NCI-H460 (cell line): ENCODE measurements around the gene TPD52L2. TPM values are rescaled to one million over a fixed set of nuclear protein-coding genes. Genes with fewer than 3 reads are reported as not detected.
A peak's percentile ranks its signal among the peaks of the same experiment; 100 is the strongest.
"Not testable (repeated sequence)": the region's sequence is repeated elsewhere in the genome, so short reads cannot be mapped to it uniquely, and the experiment has no call there.

Source experiments
- DNase-seq: peaks from one replicate; pipeline ENCODE4 v3.0.0-alpha.2; 2016; ENCODE audit warnings: low read depth; ENCODE audit errors: extremely low read depth
- total RNA-seq: library from RNA; depleted of rRNA; stranded (reverse); fragments of >200 nt; shearing (Covaris generic); gene quantifications from 2 replicates; pipeline ENCODE4 v1.2.3, GENCODE V29; 2014

TPD52L2 gene
- total RNA-seq, 1 experiment from 2014 or later, result 103 TPM

GRCh38 chr20:63854766-63855362, 10.2 kb upstream of the TPD52L2 start:
- no peak for DNase-seq

- DNase-seq, result no peak
Observed at GRCh38 chr20:63855363-63856097, 9.5 kb upstream of the TPD52L2 start.

GRCh38 chr20:63856098-63856511, 9.0 kb upstream of the TPD52L2 start:
- no peak for DNase-seq

DNA sequence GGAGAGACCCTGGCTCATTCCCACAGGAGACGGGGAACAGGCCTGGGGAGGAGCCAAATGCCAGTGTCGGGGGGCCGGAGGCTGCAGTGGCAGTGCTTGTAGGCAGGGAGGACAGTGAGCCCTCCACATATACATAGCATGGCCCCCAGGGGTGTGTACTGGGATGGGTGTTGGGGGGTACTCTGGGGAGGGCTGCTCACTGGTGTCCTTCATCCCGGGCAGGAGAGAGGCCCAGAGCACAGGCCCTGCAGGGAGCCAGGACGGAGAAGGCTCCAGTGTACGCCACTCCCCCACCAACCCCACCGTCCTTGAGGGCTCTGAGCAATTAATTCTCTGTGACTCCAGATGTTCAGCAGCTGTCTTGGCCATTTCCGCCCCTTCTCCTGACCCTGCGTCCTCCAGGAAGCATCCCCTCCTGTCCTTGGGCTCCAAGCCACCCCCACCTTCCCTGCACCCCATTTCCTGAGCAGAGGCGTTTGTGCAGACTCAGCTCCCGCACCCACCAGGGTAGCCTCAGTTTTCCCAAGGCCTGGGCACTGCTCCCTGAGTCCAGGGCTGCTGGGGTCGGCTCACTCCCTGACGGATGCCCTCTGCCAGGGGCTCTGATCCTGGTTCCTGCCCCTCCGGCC, 7.2 kb upstream of the TPD52L2 start:
- no peak for DNase-seq

DNA sequence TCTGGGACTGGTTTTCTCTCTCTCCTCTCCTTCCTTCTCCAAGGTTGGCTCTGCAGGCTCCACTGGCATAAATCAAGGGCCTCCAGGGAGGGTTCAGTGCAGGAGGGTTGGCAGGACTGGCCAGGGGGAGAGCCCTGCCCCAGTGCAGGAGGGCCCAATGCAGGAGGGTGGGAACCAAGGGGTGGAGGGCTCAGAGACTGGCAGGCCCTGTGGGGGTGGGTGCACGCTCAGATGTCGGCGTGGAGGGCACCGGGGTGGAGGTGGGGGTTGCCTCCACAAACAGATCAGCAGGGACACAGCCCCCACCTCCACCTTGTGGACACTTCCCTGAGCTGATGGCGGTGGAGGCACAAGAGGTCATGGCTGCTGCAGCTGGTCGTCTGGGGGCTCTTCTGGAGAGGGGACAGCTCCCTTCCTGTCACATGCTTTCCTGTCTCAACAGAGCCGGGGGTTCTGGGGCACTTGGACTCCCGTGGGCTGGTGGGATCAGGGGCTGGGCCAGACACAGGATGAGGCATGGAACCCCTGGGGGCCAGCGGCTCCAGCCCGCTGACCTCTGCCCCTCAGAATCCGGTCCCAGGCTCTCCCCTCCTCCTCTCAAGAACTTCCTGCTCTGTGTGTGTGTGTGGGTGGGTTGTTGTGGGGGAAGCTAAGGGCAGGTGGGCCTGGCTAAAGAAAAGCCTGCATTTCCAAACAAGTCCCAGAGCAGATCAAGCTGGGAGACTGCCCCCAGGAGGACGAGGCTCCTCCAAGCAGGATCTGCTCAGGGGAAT, 6.5 kb upstream of the TPD52L2 start:
- DNase-seq, result no peak

DNA sequence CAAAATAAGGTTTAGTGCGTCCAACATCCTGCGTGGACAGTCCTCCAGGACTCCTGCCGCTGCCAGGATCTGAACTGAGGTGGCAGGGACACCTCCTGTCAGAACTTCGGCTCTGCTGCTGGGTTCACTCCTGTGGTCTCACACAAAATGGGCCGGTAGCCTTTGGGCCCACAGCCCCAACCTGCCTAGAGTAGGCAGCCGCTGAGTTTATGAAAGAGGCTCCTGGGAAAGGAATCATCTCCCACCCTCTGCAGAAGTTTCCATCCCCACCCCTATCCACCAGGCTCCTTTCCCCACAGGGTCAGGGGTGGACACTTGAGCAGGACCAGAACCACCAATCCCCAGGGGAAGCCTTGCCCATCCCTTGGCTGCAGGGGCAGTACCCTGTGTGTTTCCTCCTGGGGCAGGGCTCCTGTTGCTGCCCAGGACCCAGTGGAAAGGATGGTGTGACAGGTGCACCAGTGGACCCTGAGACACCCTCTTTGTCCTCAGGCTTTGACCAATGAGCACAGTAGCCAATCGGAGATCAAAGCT, 5.8 kb upstream of the TPD52L2 start:
- DNase-seq, result no peak

GRCh38 chr20:63860325-63861051, 4.6 kb upstream of the TPD52L2 start:
- no peak for DNase-seq

DNA sequence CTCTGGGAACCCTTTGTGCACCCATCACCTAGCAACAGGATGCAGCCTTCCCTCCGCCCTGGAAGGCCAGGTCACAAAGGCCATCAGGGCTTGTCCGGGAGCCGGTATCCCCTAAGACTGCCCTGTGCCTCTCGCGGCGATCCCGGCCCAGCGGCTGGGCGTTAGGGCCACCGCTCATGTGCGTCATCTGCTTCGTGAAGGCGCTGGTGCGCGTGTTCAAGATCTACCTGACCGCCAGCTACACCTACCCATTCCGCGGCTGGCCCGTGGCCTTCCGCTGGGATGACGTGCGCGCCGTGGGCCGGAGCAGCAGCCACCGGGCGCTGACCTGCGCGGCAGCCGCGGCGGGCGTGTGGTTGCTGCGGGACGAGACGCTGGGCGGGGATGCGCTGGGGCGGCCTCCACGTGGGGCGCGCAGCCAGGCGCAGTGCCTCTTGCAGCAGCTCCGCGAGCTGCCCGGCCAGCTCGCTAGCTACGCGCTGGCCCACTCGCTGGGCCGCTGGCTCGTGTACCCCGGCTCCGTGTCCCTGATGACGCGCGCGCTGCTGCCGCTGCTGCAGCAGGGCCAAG, 3.6 kb upstream of the TPD52L2 start, which contains the start of gene ABHD16B:
Gene ABHD16B, plus strand, starts transcription at position 134 of the 570 bp plus-strand sequence. Its CDS starts 43 bp downstream, at position 177.
- DNase-seq, result no peak

GRCh38 chr20:63861981-63862901, 2.8 kb upstream of the TPD52L2 start:
- no peak for DNase-seq

DNA sequence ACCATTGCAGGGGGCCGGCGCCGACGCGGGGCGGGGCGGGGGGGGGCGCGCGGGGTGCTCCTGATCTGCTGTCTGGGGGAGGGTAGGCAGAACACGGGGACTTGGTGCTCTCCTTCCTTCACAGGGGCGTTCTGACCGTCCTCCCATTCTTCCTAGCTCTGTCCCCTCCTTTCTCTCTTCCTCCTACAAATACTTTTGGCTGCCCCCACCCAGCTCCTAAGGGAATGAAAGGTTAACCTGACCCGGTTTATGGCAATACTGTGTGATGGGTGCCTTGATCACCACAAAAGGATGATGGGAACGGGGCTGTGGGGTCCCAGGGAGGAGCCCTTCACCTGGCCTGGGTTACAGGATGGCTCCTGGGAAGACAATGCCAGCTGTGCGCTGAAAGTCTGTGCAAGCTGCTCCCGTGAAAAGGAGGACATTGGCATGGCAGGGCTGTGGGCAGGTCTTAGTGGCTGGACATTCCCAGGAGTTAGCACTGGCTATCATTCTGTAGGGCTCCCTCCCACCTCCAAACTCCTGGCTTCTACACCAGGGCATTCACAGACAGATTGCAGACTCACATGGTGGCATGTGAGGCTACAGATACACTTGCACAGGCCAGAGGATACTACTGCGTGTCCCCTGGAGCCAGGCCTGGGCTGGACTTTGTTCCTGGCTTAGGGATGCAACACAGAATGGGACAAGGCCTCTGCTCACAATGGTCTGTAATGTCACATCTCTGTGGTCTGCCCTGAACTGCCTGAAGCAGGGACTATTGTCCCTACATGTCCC, 1.9 kb upstream of the TPD52L2 start:
- DNase-seq, result no peak

DNA sequence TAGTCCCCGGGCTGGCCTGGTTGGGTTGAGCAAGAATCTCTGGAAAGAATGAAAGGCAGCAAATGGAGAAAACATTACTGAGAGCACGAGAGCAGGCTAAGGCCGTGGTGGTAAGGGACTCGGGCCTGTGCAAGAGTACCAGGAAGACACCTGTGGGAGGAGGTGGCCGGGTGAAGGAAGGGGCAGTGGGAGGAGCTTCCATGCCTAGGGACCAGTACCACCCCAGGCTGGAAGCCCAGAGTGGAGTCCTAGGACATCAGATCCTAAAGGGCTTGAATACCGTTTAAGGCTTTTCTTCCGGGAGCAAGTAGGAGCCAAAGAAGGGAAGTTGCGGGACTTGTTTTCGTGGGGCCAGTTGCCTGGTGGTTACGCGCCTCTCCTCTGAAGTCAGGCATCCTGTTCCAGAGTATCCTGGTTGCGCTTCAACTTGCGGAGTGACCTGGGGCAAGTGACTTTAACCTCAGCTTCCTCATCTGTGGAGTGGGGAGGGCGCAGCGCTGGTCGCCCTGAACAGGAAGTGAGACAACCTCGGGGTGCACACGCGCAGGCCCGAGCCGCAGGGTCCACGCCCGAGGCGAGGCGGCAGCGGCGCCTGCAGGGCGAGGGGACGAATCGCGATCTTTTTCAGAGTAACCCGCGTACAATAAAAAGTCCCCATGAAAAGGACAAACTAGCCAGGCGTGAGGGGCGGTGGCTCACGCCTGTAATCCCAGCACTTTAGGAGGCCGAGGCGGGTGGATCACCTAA, 1.1 kb upstream of the TPD52L2 start:
- peak; percentile 58 for DNase-seq

DNA sequence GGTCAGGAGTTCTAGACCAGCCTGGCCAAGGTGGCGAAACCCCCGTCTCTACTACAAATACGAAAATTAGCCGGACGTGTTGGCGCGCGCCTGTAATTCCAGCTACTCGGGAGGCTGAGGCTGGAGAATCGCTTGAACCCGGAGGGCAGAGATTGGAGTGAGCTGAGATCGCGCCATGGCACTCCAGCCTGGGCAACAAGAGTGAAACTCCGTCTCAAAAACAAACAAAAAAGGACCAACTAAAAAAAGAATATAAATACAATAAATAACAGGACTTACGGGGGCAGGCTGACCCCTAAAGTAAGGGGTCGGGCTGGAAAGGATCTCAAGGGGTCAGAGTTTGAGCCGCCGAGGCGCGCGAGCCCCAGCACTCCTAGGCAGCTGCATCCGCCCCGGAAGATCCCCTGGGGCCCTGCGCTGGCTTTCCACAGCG, 509 bp upstream of the TPD52L2 start:
- no peak for DNase-seq

DNA sequence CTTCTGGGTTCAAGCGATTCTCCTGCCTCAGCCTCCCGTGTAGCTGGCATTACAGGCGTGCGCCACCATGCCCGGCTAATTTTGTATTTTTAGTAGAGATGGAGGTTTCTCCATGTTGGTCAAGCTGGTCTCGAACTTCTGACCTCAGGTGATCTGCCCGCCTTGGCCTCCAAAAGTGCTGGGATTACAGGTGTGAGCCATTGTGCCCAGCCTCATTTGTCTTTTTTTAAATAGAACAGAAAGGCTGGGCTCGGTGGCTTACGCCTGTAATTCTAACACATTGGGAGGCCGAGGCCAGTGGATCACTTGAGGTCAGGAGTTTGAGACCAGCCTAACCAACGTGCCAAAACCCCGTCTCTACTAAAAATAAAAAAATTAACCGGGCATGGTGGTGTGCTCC, 2.0 kb downstream of the TPD52L2 start:
- not testable (repeated sequence) for DNase-seq

DNA sequence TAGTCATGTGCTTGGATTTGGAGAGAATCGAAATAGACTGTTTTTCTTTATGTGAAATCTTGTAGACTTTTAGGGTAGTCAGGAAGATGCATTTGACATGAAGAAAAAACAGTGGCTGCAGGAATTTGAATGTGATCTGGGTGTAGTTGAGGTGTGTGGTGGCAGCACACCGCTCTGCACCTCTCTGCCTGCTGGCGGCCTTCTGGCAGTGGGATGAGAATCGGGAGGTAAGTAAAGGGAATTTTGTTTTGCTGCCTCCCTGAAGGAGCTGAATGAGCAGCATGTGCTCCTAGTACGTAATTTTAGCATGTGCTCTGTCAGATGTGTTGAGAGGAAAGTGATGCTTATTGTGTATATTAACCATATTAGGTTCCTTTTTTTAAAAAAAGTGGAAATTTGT, 3.2 kb downstream of the TPD52L2 start:
- DNase-seq, result no peak

DNA sequence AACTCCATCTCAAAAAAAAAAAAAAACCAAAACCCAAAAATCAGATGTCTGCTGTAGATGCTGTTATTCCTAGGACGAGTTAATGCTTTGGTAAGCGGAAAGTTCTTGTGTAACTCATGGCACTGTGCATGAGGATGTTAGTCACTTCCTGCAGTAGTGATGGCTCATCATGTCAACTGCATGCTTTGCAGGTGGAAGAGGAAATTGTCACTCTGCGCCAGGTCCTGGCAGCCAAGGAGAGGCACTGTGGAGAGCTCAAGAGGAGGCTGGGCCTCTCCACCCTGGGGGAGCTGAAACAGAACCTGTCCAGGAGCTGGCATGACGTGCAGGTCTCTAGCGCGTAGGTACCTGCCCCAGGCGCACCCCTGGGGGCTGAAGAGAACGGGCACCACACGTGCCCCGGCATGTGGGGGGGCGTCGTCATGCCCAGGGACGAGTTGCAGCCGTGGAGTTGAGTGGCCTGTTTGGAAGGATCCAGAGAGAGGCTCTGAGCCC, 8.5 kb downstream of the TPD52L2 start:
- no peak for DNase-seq

DNA sequence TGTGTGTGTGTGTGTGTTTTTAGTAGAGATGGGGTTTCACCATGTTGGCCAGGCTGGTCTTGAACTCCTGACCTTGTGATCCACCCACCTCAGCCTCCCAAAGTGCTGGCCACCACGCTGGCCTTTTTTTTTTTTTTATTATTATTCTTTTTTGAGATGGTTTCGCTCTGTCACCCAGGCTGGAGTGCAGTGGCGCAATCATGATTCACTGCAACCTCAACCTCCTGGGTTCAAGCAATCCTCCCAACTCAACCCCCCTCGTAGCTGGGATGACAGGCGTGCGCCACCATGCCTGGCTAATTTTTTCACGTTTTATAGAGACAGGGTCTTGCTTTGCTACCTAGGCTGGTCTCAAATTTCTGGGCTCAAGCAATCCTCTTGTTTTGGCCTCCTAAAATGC, 9.2 kb downstream of the TPD52L2 start:
- DNase-seq, result not testable (repeated sequence)

GRCh38 chr20:63876489-63877036, 11.5 kb downstream of the TPD52L2 start:
- no peak for DNase-seq
